AG09319 (cell line): ENCODE results near the gene FYN.

Experiments
- DNase-seq: peaks from one replicate; pipeline ENCODE4 v3.0.0-alpha.2; 2010; ENCODE audit warnings: low read depth; ENCODE audit errors: extremely low read depth
- CTCF ChIP-seq: IDR thresholded peaks from 2 replicates; pipeline ENCODE4 v1.5.1; 2011; ENCODE audit warnings: low read depth, mild to moderate bottlenecking, inconsistent platforms, low read length, moderate library complexity

FYN gene

DNA sequence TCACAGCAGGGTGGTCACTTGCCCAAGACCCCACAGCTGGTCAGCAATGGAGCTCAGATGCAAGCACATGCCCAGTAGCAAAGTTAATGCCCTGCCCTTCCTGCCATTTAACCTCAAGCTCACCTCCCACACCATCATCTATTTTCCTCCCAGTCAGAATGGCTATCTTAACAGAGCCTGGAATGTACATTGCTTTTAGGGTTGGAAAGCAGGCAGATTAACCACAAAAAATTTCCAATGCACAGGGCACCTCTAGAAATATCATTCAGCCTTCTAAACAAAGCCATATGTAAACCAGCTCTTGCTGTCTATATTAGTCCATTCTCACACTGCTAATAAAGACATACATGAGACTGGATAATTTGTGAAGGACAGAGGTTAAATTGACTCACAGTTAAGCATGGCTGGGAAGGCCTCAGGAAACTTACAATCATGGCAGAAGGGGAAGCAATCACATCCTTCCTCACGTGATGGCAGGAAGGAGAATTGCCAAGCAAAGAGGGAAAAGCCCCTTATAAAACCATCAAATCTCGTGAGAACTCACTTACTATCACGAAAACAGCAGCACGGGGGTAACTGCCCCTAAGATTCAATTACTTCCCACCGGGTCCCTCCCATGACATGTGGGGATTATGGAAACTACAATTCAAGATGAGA, 106.9 kb downstream of the FYN start:
- no peak for DNase-seq
- no peak for TF ChIP-seq CTCF

DNA sequence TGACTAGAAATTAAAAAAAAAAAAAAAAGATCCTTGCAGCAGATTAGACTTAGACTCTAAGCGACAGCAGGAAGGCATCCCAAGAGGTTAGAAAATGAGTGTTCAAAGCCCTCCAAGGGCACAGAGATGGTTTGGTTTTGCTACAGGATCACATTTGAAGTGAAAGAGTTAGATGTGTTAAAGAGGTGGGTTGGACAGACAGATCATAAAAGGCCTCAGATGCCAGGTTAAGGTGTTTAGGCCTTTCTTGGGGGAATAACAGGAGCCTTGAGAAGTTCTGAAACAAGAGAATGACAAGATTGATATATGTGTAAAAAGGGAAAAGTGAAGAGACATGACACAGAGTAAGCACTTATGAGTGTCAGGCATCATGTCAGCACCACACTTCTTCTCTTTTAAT, 107.5 kb downstream of the FYN start:
- no peak for TF ChIP-seq CTCF
- no peak for DNase-seq

GRCh38 chr6:111764238-111765175, 108.7 kb downstream of the FYN start:
- no peak for DNase-seq
- no peak for TF ChIP-seq CTCF

DNA sequence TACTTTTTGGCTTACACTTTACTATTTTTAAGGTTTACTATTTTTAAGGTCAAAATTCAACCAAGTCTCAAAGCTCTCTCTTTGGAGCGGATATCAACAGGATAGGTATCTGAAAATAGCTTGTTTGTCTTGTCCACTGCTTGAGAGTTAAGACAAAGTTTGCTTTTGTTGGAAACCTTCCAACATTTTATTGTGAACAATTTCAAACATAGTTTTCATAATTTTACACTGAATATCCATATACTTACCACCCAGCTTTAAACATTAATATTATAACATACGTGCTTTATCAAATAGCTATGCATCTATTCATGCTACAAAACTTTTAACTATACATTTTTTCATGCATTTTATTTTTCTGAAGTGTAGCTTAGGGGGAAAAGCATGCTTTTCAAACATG, 109.9 kb downstream of the FYN start:
- TF ChIP-seq CTCF, result no peak
- no peak for DNase-seq

DNA sequence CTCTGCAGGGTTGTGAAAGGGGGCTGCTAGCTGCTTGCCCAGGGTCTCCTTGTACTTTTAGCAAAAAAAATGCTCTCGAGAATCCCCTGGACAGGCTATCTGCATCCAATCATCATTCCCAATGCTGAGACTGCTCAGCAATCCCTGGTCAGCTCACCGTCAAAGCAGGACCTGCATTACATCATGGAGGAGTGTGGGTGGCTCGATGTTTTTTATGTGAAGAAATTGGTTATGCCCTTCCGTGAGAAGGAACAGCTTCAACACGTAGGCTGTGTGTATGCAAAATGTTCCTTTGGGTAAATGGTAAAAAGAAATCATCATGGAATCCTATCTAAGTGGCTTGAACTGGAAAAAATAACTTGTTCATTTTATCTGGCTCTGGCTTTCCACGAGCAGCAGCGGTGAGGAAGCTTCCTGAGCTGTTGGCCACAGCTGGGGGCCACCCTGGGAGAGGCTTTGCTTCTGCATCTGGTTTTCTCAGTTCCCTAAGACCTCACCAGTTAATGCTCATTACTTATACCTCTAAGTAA, 111.4 kb downstream of the FYN start:
- DNase-seq, result no peak
- TF ChIP-seq CTCF, result no peak

- no peak for DNase-seq
- TF ChIP-seq CTCF, result no peak
Observed at GRCh38 chr6:111761212-111761611, 112.0 kb downstream of the FYN start.
